RWPE2 (cell line): Measurements from ENCODE around the gene POLR2H.
A peak's percentile ranks its signal among the peaks of the same experiment; 100 is the strongest.

Source experiments
- ATAC-seq: fragments of 200-7000 bp; cut with Tn5 transposase; 3 replicates; pipeline ENCODE4 v1.9.1; 2021; ENCODE audit warnings: low read depth
- DNase-seq: peaks from one replicate; pipeline ENCODE4 v3.0.0-alpha.2; 2020; ENCODE audit warnings: low spot score
- H3K27ac ChIP-seq: fragments of 450-650 bp; 2 replicates; pipeline ENCODE4 v1.5.1; 2017; ENCODE audit warnings: mild to moderate bottlenecking; ENCODE audit not compliant: poor library complexity, severe bottlenecking
- H3K27me3 ChIP-seq: fragments of 250-450 bp; sonication (Bioruptor Pico); 2 replicates; pipeline ENCODE4 v1.5.1; 2021; ENCODE audit warnings: mild to moderate bottlenecking, moderate library complexity; ENCODE audit not compliant: insufficient read depth, poor library complexity, severe bottlenecking
- H3K36me3 ChIP-seq: fragments of 250-450 bp; sonication (Bioruptor Pico); 2 replicates; pipeline ENCODE4 v1.5.1; 2020; ENCODE audit warnings: low read depth, mild to moderate bottlenecking, moderate library complexity
- H3K4me1 ChIP-seq: fragments of 250-450 bp; sonication (Bioruptor Pico); 2 replicates; pipeline ENCODE4 v1.5.1; 2021; ENCODE audit warnings: mild to moderate bottlenecking, moderate library complexity; ENCODE audit not compliant: insufficient read depth, poor library complexity, severe bottlenecking
- H3K4me3 ChIP-seq: fragments of 250-450 bp; sonication (Bioruptor Pico); 2 replicates; pipeline ENCODE4 v1.5.1; 2021; ENCODE audit warnings: mild to moderate bottlenecking, moderate library complexity; ENCODE audit not compliant: severe bottlenecking
- H3K9me3 ChIP-seq: fragments of 250-450 bp; sonication (Bioruptor Pico); 2 replicates; pipeline ENCODE4 v1.5.1; 2021; ENCODE audit warnings: mild to moderate bottlenecking, moderate library complexity; ENCODE audit not compliant: severe bottlenecking
- CTCF ChIP-seq: fragments of 450-650 bp; IDR thresholded peaks from one replicate; pipeline ENCODE4 v1.5.1; 2017; ENCODE audit warnings: mild to moderate bottlenecking, moderate library complexity; ENCODE audit not compliant: poor library complexity, severe bottlenecking

Gene POLR2H

GRCh38 chr3:184361532-184361931, at the start of gene POLR2H, which contains the start of gene CLCN2:
POLR2H (plus strand) TSS chr3:184361710; CDS start chr3:184363493, 1,783 bp downstream.
CLCN2 (minus strand) TSS chr3:184361605; CDS start chr3:184361479, 126 bp downstream.
- H3K4me3 ChIP-seq = peak within 1 kb of the TSS; percentile 88
- ATAC-seq (peak; percentile 48), DNase-seq (peak; percentile 72)
- no peaks in the 10 kb centered on the region for H3K9me3 ChIP-seq
- peaks cover 22% of the 10 kb centered on the region for H3K36me3 ChIP-seq
- peak within 1 kb of the TSS; percentile 94 for H3K27ac ChIP-seq
- no peaks in the 10 kb centered on the region for H3K27me3 ChIP-seq
- peaks cover 8% of the 10 kb centered on the region for H3K4me1 ChIP-seq
- TF ChIP-seq CTCF = no peak

- peak; percentile 91 for DNase-seq
- TF ChIP-seq CTCF = no peak
- ATAC-seq = peak; percentile 72
- Histone ChIP-seq H3K4me3 (peak within 1 kb of the TSS; percentile 97), H3K27me3 (no peaks in the 10 kb centered on the region), H3K36me3 (peaks cover 44% of the 10 kb centered on the region), H3K9me3 (no peaks in the 10 kb centered on the region), H3K27ac (peak within 1 kb of the TSS; percentile 94), H3K4me1 (peaks cover 7% of the 10 kb centered on the region)
Observed at GRCh38 chr3:184314363-184314699, 47.2 kb upstream of the POLR2H start, which contains the start of gene EIF4G1. EIF4G1 (plus strand) TSS chr3:184314606; CDS start chr3:184315797, 1,191 bp downstream.

GRCh38 chr3:184314700-184315542, 46.6 kb upstream of the POLR2H start:
- no peak for DNase-seq
- peak overlapping the region; percentile 94 for H3K27ac ChIP-seq
- peaks cover 40% of the 10 kb centered on the region for H3K36me3 ChIP-seq
- no peaks in the 10 kb centered on the region for H3K27me3 ChIP-seq
- ATAC-seq = peak; percentile 18
- H3K9me3 ChIP-seq = no peaks in the 10 kb centered on the region
- H3K4me1 ChIP-seq = peaks cover 12% of the 10 kb centered on the region
- no peak for TF ChIP-seq CTCF
- H3K4me3 ChIP-seq = peak overlapping the region; percentile 97

GRCh38 chr3:184315543-184315867, 46.0 kb upstream of the POLR2H start:
- DNase-seq (no peak), ATAC-seq (no peak)
- Histone ChIP-seq H3K27ac (peak overlapping the region; percentile 94), H3K4me1 (peaks cover 16% of the 10 kb centered on the region), H3K4me3 (peak overlapping the region; percentile 97), H3K36me3 (peaks cover 45% of the 10 kb centered on the region), H3K9me3 (no peaks in the 10 kb centered on the region), H3K27me3 (no peaks in the 10 kb centered on the region)
- TF ChIP-seq CTCF = no peak
